CD4-positive, CD25-positive, alpha-beta regulatory T cell (primary cell): ENCODE results near the gene SMIM20. TPM values are rescaled to one million over a fixed set of nuclear protein-coding genes. Genes with fewer than 3 reads are reported as not detected.

Experiments
- ATAC-seq, 2 donors: fragments of 150-1000 bp; cut with Tn5 transposase; one replicate each; pipeline ENCODE4 v1.10.0; 2021; ENCODE audit warnings: low read depth in 2 of 2, moderate number of reproducible peaks in 2 of 2, moderate library complexity in 1 of 2
- DNase-seq, 3 donors: peaks; one replicate each; pipeline versions ENCODE4 v3.0.0 to v3.0.0-alpha.2; 2012 to 2022; ENCODE audit warnings: mixed read lengths in 1 of 3
- H3K27ac ChIP-seq: one replicate; pipeline ENCODE4 v1.7.0; 2013; ENCODE audit warnings: mild to moderate bottlenecking, low read length; ENCODE audit not compliant: insufficient read depth, poor library complexity, severe bottlenecking
- H3K27me3 ChIP-seq: one replicate; pipeline ENCODE4 v1.7.0; 2013; ENCODE audit warnings: low read length; ENCODE audit not compliant: control insufficient read depth, insufficient read depth
- H3K36me3 ChIP-seq: one replicate; pipeline ENCODE4 v1.7.0; 2013; ENCODE audit warnings: mild to moderate bottlenecking, low read length, moderate library complexity; ENCODE audit not compliant: control insufficient read depth, insufficient read depth
- H3K4me1 ChIP-seq: 2 replicates; pipeline ENCODE4 v1.7.0; 2013; ENCODE audit warnings: mild to moderate bottlenecking, low read length; ENCODE audit not compliant: insufficient read depth, control insufficient read depth, poor library complexity, severe bottlenecking
- H3K4me3 ChIP-seq: one replicate; pipeline ENCODE4 v1.7.0; 2013; ENCODE audit warnings: low read depth, mild to moderate bottlenecking, low read length, moderate library complexity
- H3K9me3 ChIP-seq, 2 experiments: 1 replicate in 1 of 2; 2 replicates in 1 of 2; pipeline ENCODE4 v1.7.0; 2013; ENCODE audit warnings: low read length in 2 of 2, mild to moderate bottlenecking in 1 of 2, moderate library complexity in 1 of 2; ENCODE audit not compliant: control insufficient read depth in 2 of 2
- H3K27ac Mint-ChIP-seq, 3 donors: one replicate each; pipeline ENCODE4 v1.8.0; 2020 to 2022; ENCODE audit warnings: mild to moderate bottlenecking in 3 of 3, mixed read lengths in 3 of 3, moderate library complexity in 2 of 3
- H3K27me3 Mint-ChIP-seq: one replicate; pipeline ENCODE4 v1.8.0; 2022; ENCODE audit warnings: mild to moderate bottlenecking, mixed read lengths
- H3K36me3 Mint-ChIP-seq: one replicate; pipeline ENCODE4 v1.8.0; 2020; ENCODE audit warnings: mixed read lengths
- H3K4me1 Mint-ChIP-seq, 4 donors: one replicate each; pipeline ENCODE4 v1.8.0; 2020 to 2022; ENCODE audit warnings: mixed read lengths in 4 of 4, mild to moderate bottlenecking in 1 of 4
- H3K4me3 Mint-ChIP-seq, 4 donors: one replicate each; pipeline ENCODE4 v1.8.0; 2020 to 2022; ENCODE audit warnings: mild to moderate bottlenecking in 4 of 4, mixed read lengths in 4 of 4, moderate library complexity in 3 of 4
- H3K9me3 Mint-ChIP-seq, 7 donors: one replicate each; pipeline ENCODE4 v1.8.0; 2020 to 2022; ENCODE audit warnings: mixed read lengths in 7 of 7, mild to moderate bottlenecking in 3 of 7, moderate library complexity in 2 of 7
- polyA plus RNA-seq, 4 donors: library from polyadenylated mRNA; unstranded; fragments of 300-500 nt; fragmentation: Illumina TruSeq; gene quantifications; one replicate each; pipeline ENCODE4 v1.2.3, GENCODE V29; 2021
- total RNA-seq: library from RNA; stranded (reverse); gene quantifications from one replicate; pipeline ENCODE4 v1.2.3, GENCODE V29; 2022

Gene SMIM20
- total and polyA plus RNA-seq, 5 donors from 2014 or later: 7.4 to 80.5 (median 54.1) TPM

- Histone ChIP-seq H3K27ac (no peak overlapping the region), H3K4me1 (peaks cover 8% of the 10 kb centered on the region), H3K4me3 (no peak overlapping the region), H3K36me3 (no peaks in the 10 kb centered on the region), H3K9me3 (no peaks in the 10 kb centered on the region), H3K27me3 (peaks cover 9% of the 10 kb centered on the region)
- Mint-ChIP-seq H3K36me3 (no peaks in the 10 kb centered on the region), H3K4me3 (no peak overlapping the region), H3K27ac (peak overlapping the region in 1 of 3 donors; percentile 46), H3K4me1 (peaks cover 0 to 17% (median 11%) of the 10 kb centered on the region in 4 donors), H3K9me3 (no peaks in the 10 kb centered on the region), H3K27me3 (peaks cover 5% of the 10 kb centered on the region)
- no peak for ATAC-seq
- DNase-seq: no peak
Observed at GRCh38 chr4:25954293-25954904, 40.4 kb downstream of the SMIM20 start.

- no peaks in the 10 kb centered on the region for H3K9me3 Mint-ChIP-seq
- no peaks in the 10 kb centered on the region for H3K36me3 Mint-ChIP-seq
- Histone ChIP-seq H3K4me3 (no peak overlapping the region), H3K9me3 (no peaks in the 10 kb centered on the region), H3K27me3 (peaks cover 3% of the 10 kb centered on the region), H3K27ac (no peak overlapping the region), H3K4me1 (peaks cover 8% of the 10 kb centered on the region), H3K36me3 (no peaks in the 10 kb centered on the region)
- no peak overlapping the region for H3K4me3 Mint-ChIP-seq
- DNase-seq (no peak), ATAC-seq (no peak)
- H3K4me1 Mint-ChIP-seq: peaks cover 0 to 16% (median 9%) of the 10 kb centered on the region in 4 donors
- H3K27me3 Mint-ChIP-seq: peaks cover 5% of the 10 kb centered on the region
- H3K27ac Mint-ChIP-seq: peak overlapping the region in 1 of 3 donors; percentile 26
Observed at GRCh38 chr4:25955705-25956104, 41.7 kb downstream of the SMIM20 start.

GRCh38 chr4:25956260-25956659 lies 42.2 kb downstream of the SMIM20 start:
- ATAC-seq: no peak
- no peaks in the 10 kb centered on the region for H3K9me3 Mint-ChIP-seq

GRCh38 chr4:25958110-25958509 lies 44.1 kb downstream of the SMIM20 start:
- H3K27ac ChIP-seq: no peak overlapping the region
- H3K4me1 ChIP-seq: no peaks in the 10 kb centered on the region
- Mint-ChIP-seq H3K27ac (no peak overlapping the region), H3K36me3 (no peaks in the 10 kb centered on the region), H3K9me3 (no peaks in the 10 kb centered on the region), H3K27me3 (peaks cover 10% of the 10 kb centered on the region), H3K4me3 (no peak overlapping the region), H3K4me1 (no peaks in the 10 kb centered on the region)
- H3K27me3 ChIP-seq: peaks cover 3% of the 10 kb centered on the region
- DNase-seq: no peak
- H3K36me3 ChIP-seq: no peaks in the 10 kb centered on the region
- H3K4me3 ChIP-seq: no peak overlapping the region
- ATAC-seq: no peak
- no peaks in the 10 kb centered on the region for H3K9me3 ChIP-seq

More at GRCh38 chr4:25956260-25956659, 42.2 kb downstream of the SMIM20 start:
- no peak overlapping the region for H3K27ac ChIP-seq
- no peaks in the 10 kb centered on the region for H3K36me3 ChIP-seq
- H3K4me3 Mint-ChIP-seq: no peak overlapping the region
- H3K36me3 Mint-ChIP-seq: no peaks in the 10 kb centered on the region
- H3K9me3 ChIP-seq: no peaks in the 10 kb centered on the region
- no peak overlapping the region for H3K27ac Mint-ChIP-seq
- peaks cover 3% of the 10 kb centered on the region for H3K27me3 ChIP-seq
- H3K27me3 Mint-ChIP-seq: peaks cover 5% of the 10 kb centered on the region
- peaks cover 8% of the 10 kb centered on the region for H3K4me1 ChIP-seq
- no peak overlapping the region for H3K4me3 ChIP-seq
- DNase-seq: no peak
- H3K4me1 Mint-ChIP-seq: peaks cover 0 to 11% (median 6%) of the 10 kb centered on the region in 4 donors

- H3K36me3 Mint-ChIP-seq: no peaks in the 10 kb centered on the region
- no peak for ATAC-seq
Observed at GRCh38 chr4:25962393-25962792, 48.4 kb downstream of the SMIM20 start.

GRCh38 chr4:25965629-25966028 lies 51.6 kb downstream of the SMIM20 start:
- H3K36me3 ChIP-seq: no peaks in the 10 kb centered on the region
- no peak overlapping the region for H3K27ac Mint-ChIP-seq

More at GRCh38 chr4:25962393-25962792, 48.4 kb downstream of the SMIM20 start:
- no peaks in the 10 kb centered on the region for H3K9me3 ChIP-seq
- DNase-seq: no peak
- Mint-ChIP-seq H3K9me3 (no peaks in the 10 kb centered on the region), H3K27ac (no peak overlapping the region), H3K27me3 (peaks cover 16% of the 10 kb centered on the region), H3K4me1 (no peaks in the 10 kb centered on the region), H3K4me3 (no peak overlapping the region)
- no peak overlapping the region for H3K4me3 ChIP-seq
- H3K36me3 ChIP-seq: no peaks in the 10 kb centered on the region
- H3K27me3 ChIP-seq: peaks cover 6% of the 10 kb centered on the region
- no peaks in the 10 kb centered on the region for H3K4me1 ChIP-seq
- no peak overlapping the region for H3K27ac ChIP-seq

GRCh38 chr4:25966171-25966570 lies 52.2 kb downstream of the SMIM20 start:
- no peaks in the 10 kb centered on the region for H3K4me1 ChIP-seq
- no peak overlapping the region for H3K4me3 ChIP-seq
- Mint-ChIP-seq H3K4me3 (no peak overlapping the region), H3K36me3 (no peaks in the 10 kb centered on the region), H3K27me3 (peaks cover 16% of the 10 kb centered on the region), H3K27ac (no peak overlapping the region), H3K4me1 (no peaks in the 10 kb centered on the region), H3K9me3 (peaks cover 0 to 2% (median 0%) of the 10 kb centered on the region in 7 donors)
- DNase-seq: no peak
- peaks cover 3% of the 10 kb centered on the region for H3K27me3 ChIP-seq
- H3K27ac ChIP-seq: no peak overlapping the region
- H3K36me3 ChIP-seq: no peaks in the 10 kb centered on the region
- ATAC-seq: no peak
- no peaks in the 10 kb centered on the region for H3K9me3 ChIP-seq

More at GRCh38 chr4:25965629-25966028, 51.6 kb downstream of the SMIM20 start:
- Histone ChIP-seq H3K4me3 (no peak overlapping the region), H3K27me3 (peaks cover 3% of the 10 kb centered on the region), H3K4me1 (no peaks in the 10 kb centered on the region), H3K27ac (no peak overlapping the region), H3K9me3 (no peaks in the 10 kb centered on the region)
- ATAC-seq (no peak), DNase-seq (no peak)
- peaks cover 0 to 2% (median 0%) of the 10 kb centered on the region in 7 donors for H3K9me3 Mint-ChIP-seq
- no peak overlapping the region for H3K4me3 Mint-ChIP-seq
- H3K36me3 Mint-ChIP-seq: no peaks in the 10 kb centered on the region
- H3K4me1 Mint-ChIP-seq: no peaks in the 10 kb centered on the region
- H3K27me3 Mint-ChIP-seq: peaks cover 16% of the 10 kb centered on the region
